IPS-NIHi7 (cell line): ENCODE results near the gene TPD52L2.

Experiments
- DNase-seq: peaks from one replicate; pipeline ENCODE4 v3.0.0; 2012; ENCODE audit warnings: mixed read lengths; ENCODE audit errors: extremely low spot score

The TPD52L2 gene

DNA sequence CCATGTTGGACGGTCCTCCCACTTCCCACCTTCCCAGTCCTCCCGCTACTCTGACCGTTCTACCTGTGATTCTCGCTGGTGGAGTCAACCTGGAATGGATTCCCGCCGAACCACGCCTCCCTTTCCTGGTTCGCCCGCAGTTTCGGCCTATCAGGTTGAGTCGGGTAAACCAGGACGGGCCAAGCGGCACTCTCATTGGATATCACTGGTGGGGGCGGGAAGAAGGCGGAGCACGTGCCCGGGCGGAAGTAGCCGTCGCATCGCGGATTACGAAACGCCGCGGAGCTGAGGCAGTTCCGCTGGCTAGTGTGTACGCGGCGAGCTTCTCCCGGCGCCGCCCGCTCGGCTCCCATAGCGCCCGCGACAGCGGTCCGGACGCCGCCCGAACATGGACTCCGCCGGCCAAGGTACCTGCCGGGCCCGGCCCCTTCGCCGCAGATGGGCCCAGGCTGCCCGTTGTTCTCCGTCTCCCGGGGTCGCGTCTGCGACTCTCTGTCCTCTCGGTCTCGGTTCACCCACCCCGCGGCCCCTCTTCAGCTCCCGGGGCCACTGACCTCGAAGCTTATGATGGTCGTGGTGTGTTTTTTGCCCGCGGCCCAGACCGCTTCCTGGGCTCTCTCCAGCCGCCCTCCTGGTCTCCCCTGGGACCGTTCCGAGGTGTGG is at the start of gene TPD52L2:
TSS of gene TPD52L2 (plus strand) at position 293 of the 663 bp plus-strand sequence. CDS start at position 389, 96 bp downstream.
- peak; percentile 100 for DNase-seq

DNA sequence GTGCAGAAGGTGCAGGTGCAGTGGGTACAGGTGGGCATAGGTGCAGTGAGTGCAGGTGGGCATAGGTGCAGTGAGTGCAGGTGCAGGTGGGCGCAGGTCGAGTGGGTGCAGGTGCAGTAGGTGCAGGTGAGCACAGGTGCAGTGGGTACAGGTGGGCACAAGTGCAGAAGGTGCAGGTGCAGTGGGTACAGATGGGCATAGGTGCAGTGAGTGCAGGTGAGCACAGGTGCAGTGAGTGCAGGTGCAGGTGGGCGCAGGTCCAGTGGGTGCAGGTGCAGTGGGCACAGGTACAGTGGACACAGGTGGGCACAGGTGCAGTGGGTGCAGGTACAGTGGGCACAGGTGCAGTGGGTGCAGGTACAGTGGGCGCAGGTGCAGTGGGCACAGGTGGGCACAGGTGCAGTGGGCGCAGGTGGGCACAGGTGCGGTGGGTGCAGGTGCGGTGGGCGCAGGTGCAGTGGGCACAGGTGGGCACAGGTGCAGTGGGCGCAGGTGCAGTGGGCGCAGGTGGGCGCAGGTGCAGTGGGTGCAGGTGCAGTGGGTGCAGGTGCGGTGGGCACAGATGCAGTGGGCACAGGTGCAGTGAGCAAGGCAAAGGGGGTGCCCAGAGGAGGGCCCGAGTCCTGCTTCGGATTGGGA is 49.3 kb upstream of the TPD52L2 start:
- no peak for DNase-seq

DNA sequence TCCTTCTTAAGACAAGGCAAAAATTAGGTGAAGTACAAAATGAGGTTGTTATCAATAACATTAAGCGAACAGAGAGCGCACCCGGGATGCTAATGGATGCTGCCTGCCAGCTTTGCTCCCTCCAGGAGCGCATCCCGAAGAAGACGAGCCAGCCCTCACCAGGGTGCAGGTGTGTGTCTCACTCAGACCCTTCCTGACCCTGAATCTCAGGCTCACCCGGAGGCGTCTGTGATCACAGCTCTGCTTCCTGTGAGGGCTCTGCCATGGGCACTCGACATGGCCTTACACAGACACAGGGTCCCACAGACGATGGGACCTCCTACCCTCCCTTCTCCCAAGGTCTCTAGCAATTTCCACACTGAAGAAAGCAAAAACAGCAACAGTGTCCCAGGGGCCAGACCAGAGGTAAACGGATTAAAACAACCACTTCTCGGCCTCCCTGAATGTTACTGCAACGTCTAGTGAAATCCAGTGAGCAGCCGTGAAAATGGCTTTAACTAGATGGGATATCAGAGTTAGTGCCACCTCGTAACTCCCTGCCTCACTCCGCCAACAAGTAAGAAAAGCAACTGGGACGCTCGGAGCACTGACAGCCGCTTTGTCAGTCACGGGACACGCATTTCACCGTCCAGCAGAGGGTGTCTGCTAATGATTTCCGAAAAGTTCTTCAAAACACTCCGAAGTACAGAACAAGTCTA is 45.7 kb upstream of the TPD52L2 start:
- DNase-seq, result no peak

DNA sequence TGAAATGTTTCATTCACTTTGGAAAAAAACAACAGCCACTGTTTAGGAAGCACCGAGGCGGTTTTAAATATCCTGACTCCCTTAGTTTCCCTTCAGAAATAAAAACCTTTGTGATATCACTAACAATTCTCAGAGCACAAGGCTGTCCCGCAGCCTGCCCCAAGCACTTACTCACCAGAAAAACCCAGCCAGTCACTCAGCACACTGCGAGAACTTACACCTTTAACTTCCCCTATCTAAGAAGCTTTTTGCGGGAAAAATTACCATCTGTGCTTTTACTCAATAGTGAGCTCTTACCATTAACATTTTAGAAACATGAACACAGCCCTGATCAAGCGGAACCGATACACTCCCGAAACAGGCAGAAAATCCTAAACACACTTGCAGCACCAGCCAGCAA is 43.3 kb upstream of the TPD52L2 start:
- DNase-seq, result no peak

DNA sequence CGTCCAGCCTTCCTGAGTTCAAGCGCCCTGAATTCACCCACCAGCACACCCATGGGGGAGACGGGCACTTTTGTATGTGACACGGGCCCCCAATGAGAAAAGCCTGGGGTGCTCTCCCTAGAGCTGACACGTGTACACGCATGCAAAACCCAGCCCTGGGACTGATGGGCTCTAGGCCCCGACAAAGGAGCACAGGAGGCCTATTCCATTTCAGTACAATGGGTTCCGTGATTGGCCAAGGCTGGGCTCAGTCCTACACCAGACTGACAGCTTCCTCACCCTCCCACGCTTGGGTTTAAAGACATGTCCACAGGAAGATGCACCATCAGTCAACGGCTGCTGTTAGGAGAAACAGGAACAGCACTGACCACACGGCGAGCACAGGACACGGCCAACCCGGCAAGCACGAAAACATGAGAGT is 42.8 kb upstream of the TPD52L2 start:
- no peak for DNase-seq

DNA sequence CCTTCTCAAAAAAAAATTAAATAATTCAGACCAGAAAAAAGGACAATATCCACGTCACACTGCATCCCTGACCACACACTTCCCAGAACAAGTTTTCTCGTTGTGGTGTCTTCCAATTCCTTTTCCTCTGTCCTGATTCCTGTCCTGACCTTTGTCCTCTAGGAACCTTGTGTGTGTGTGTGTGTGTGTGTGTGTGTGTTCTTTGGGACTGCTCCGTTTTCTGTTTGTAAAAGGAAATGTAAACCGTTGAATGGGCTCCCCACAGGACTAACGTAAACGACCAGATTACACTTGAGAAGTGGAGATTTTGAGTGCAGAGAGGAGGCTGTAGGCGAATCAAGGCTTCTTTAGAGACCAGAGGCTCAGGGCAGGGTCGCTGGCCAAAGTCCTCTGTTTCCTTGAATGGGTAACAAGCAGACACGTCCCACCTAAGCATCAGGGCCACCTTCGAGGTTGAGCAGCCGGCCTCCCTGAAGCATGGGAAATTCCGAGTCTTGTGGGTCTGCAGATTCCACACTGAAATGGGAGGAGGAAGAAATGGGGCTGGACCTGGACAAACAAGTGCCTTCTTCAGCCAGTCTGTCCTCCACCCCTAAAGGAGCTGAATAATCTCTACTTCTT is 41.3 kb upstream of the TPD52L2 start:
- no peak for DNase-seq

DNA sequence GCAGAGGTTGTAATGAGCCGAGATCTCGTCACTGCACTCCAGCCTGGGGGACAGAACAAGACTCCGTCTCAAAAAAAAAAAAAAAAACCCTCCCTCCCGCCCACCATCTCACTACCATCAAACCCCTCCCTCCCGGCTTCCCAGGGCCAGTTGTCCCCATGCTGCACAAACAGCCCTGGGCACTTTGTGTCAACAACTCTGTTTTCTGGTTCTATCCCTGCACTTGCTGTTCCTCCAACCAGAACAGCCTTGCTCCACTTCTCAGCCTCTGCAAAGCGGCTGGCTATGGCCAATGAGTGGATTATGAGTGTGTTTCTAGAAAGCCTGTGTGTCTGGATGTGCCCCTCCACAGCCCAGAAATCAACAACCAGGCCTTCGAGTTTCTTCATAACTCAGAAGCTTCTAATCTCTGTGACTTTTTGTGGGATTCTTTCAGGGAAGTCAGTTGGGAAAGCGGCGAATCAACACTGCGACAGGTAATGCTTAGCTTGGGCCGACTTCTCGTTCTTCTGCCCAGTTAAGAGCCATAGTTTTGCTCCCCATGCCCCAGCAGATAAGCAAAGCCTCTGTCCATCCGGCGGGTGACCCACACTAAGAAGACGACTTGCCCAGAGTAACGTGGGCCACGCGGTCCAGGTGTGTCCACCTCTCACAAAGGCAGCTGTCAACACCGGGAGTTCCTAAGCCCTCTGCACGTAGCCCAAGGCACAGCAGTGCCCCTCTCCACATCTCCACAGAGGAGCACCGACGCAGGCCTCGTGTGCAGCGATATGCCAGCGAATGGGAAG is 39.5 kb upstream of the TPD52L2 start:
- DNase-seq, result no peak

DNA sequence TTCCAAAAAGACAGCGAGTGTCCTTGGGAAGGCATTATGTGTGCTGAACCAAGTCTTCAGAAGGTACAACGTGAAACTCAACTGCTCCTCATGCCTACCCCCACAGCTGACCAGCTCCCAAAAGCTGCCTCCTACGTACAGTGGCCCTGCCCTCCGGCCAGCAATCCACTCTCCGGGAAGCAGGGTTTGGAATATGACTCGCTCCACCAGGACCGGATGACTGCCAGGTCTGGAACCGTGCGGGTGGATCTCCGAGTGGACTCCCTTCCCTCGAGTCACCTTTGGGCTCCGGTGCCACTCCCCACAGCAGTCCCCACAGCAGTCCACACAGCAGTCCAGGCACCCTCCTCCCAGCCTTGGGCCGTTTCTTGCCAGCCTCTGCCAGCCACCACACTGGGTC is 38.3 kb upstream of the TPD52L2 start:
- no peak for DNase-seq

DNA sequence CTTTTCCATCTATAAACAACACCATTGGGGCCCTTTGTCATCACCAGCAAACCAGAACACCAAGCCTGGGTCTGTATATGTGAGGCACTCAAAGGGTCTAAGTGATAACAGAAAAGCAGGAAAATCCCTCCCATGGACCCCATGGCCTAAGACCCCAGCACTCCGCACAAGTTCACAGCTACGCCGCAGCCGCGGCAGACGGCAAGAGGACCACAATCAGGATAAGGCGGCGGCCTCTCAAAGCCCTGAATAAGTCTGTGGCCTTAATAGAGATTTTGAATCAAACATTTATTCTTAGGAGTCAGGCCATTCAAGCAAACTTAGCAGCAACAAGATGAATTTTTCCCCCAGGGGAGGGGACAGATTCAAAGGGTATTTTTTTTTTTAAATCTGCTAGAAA is 36.9 kb upstream of the TPD52L2 start:
- no peak for DNase-seq

DNA sequence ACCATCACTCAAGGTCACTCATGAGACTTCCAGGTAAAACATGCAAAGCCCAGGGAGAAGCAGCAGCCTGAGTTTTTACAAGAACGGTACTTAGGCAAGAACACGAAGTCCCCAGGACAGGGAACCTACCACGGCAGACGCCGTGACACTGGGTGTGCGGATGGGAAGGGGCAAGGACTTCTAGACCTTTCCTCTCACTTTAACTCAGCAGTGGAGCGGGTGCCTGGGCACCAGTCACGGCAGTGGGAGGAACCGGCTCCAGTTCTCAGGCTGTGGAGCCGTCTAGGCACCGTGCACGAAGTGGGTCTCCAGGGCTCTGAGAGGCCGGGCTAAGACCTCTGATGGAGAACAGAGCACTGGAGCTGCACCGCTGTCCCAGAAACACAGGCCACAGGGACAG is 36.5 kb upstream of the TPD52L2 start:
- no peak for DNase-seq

DNA sequence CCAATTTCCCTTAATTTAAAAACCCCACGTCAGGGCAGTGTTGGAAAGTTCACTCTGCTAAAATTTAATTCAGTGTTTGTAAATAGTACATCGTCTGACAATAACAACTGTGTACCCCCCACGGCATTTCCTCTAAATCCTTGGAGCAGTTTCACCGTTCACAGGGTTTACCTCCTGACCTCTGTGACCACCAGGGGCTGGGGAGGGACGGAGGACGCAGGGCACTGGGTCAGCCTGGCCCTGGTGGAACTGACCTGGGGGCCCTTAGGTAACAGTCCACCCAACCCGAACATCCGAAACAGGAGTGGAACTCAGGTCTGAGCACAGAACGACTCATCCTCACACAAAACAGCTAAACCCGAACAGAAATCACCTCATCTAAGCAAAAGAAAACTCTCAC is 36.1 kb upstream of the TPD52L2 start:
- no peak for DNase-seq

DNA sequence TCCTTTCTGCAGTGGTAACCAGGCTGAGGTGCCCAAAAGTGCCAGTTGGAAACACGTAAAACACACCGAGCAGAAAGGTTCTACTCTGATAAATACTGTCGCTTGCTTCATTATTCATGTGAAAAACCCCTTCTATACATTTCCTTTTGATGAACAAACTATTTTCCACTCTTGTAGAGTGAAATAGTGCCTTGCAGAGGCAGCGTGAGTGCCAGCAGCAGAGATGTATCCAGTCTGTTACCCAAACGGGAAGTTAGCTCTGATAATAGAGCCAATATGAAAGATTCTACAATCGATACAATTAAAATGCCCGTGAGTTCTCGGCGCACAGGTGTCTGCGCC is 35.5 kb upstream of the TPD52L2 start:
- DNase-seq, result no peak

DNA sequence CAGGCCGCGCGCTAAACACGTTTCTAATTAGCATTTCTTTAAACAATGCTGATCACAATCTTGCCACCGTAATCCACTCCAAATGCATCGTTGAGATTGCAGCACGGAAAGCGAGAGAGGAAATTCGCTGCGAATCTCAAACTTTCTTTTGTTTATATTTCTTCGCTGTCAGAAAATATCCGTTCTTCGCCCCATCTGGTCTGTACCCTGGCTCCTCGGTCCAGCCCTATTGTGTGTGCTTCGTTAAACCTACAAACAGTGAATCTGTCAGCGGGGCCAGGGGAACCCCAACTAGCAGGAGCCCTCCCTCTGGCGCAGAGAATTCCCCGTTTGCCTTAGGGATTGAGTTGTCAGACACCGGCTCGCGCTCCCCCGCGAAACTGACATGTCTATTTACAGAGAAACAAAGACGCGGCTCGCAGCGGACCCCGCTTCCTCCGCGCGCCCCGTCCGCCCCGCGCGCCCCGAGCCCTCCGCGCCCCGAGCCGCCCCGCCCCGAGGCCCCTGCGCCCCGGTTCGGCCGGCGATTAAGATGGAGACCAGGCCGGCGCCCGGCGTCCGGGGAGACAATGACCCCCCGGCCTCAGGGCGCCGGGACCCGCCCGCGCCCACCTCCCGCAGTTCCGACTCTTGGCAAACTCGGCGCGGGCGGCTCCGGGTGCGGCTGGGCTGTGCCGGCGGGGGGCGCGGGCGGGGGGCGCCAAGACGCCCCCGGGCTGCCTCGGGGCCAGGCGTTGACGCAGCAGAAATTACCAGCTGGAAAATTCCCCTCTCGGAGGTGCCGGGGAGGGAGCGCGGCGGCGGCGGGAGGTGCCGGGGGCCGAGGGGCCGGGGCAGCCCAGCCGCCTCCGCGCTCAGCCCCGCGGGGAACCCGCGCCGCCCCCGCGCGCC is 34.9 kb upstream of the TPD52L2 start:
- DNase-seq, result peak; percentile 67

DNA sequence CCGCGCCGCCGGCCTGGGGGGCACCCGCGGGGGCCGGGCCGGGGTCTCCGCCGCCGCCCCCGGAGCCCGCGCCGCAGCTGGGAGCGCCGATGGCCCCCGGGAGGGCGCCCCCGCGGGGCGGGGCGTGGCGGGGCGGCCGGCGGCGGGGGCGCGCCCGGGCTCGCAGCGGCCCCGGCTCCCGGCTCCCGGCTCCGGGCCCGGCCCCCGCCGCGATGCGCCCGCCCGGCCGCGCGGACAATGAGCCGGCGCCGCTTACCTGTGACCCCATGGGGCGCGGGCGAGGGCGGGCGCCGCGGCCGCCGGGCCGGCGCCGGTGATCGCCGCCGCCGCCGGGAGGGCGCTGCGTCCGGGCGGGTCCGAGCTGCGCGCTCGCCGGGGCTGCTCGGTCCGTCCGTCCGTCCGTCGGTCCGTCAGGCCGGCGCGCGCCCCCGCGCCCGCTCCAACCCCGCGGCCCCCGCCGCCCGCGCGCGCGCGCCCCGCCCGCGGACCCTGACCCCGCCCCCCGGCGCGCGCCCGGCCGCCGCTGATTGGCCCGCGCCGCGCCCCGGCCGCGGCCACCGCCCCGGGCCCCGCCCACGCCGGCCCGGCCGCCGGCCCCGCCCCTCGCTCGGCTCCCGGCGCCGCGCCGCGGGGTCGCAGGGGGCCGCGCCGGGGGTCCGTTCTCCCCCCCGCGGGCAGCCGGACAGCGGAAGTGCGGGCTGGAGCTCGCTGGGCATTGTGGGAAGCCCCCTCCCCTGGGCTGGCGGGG is 34.1 kb upstream of the TPD52L2 start, which contains the start of gene ZBTB46:
TSS of gene ZBTB46 (minus strand) at position 424 of the 748 bp plus-strand sequence. CDS start 40,507 bp downstream, outside the sequence.
- peak; percentile 92 for DNase-seq

DNA sequence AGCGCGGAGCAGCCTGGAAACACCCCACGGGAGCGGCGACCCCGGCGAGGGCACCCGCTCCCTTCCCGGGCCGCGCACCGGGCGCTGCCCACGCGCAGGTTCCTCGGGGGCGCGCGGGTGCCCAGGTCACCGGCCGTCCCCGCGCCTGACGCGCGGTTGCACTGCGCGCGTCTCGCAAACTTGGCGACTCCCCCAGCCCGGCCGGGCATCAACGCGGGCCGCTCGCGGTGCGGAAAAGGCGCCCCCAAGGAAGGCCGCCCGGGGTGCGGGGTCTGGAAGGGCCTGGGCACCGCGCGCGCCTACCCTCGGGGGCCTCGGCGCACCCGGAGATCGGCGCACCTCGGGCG is 33.5 kb upstream of the TPD52L2 start:
- DNase-seq, result no peak

DNA sequence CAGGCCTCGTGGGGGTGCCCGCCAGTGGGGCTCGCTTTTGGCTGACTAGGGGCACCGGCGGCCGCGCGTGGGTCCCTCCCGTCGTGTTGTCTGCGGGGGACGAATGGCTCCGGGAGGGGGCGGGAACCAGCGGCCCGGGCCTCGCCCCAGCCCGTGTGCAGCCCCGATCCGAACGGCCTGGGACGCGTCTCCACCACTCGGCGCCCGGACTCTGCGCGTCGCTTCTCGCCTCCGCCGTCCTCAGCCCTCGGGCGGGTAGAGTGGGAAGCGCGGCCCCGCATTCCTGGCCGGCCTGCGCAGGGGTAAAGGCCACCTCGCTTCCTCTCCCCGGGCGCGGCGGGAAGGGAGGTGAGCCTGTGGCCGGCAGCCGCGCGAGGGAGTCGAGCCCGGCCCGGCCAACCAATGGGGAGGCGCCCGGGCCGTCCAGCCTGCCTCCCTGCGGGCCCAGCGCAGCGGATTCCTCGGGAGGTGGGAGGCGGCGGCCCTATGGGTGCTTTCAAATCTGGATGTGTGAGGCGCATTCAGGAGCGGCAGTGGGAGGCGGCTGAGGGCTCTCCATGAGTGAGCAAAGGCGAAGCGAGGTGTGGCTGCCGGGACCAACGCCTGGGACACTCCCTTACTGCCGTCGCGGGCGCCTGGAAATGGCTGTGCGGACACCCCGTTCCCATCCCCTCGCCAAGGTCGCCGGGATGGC is 32.9 kb upstream of the TPD52L2 start:
- DNase-seq, result peak; percentile 41

DNA sequence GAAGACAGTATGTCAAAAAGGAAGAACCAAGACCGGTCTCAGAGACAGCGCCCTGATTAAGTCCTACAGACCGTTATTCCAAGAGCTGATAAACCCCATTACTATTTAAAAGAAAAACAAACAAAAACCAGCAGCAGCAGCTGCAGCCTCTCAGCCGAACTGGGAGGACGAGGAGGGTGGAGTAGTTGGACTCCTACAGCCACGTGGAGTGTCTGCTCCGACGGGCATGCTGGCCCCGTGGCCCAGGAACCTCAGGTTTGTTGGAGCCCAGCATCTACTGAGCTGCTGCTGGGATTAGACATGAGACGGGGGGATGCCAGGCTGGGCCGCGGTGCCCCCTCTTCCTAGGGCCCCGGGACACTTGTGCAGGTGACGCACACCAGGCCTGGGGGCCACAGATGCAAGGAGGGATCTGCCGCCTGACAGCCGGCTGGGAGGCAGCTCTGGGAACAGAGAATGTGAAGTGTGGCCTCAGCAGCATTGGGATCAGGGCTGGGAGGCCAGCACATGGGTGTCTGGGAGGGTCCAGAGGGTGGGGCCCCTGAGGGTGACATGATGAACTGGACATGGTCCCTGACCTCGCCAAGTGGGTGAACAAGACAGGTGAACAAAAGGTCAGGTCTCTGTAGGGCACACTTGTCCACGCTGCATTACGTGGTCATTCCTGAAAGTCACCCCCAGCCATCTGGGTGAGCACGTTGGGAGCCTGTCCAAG is 31.1 kb upstream of the TPD52L2 start:
- no peak for DNase-seq

DNA sequence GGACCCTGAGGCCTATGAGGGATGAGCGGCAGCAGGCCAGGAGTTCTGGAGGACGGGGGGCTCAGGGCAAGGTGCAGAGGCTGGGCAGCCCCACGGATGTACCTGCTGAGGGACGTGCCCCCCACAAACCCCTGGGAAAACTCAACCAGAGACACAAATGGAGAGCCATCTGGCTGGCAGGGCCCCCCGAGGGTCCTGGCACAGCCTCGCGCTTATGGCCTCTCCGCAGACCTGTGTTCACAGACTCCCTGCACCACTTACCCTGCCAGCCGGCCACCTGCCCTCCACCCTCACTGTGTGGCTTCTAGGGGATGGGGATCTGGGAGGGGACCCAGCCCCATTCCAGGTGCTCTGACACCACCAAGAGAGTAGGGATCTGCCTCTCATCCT is 30.6 kb upstream of the TPD52L2 start:
- DNase-seq, result no peak
